BLaER1 treated with 17β-estradiol and CSF1 and Interleukin-3, amounts not matched to agents 10 nM and 100 nM (cell line): ENCODE measurements around the gene ARHGAP4.

Source experiments
- H3K27ac ChIP-seq, 11 experiments: shearing (Covaris generic); formaldehyde crosslinking; 2 replicates each; pipeline ENCODE4 v1.8.1; 2022
- H3K27me3 ChIP-seq, 11 experiments: shearing (Covaris generic); formaldehyde crosslinking; 2 replicates each; pipeline ENCODE4 v1.8.1; 2022
- H3K36me3 ChIP-seq, 11 experiments: shearing (Covaris generic); formaldehyde crosslinking; 2 replicates each; pipeline ENCODE4 v1.8.1; 2022
- H3K4me1 ChIP-seq, 10 experiments: shearing (Covaris generic); formaldehyde crosslinking; 2 replicates each; pipeline ENCODE4 v1.8.1; 2022
- H3K4me2 ChIP-seq, 11 experiments: shearing (Covaris generic); formaldehyde crosslinking; 2 replicates each; pipeline ENCODE4 v1.8.1; 2022
- H3K4me3 ChIP-seq, 10 experiments: shearing (Covaris generic); formaldehyde crosslinking; 2 replicates each; pipeline ENCODE4 v1.8.1; 2022
- H3K9ac ChIP-seq, 11 experiments: shearing (Covaris generic); formaldehyde crosslinking; 2 replicates each; pipeline ENCODE4 v1.8.1; 2022
- H3K9me3 ChIP-seq, 11 experiments: shearing (Covaris generic); formaldehyde crosslinking; replicated peaks in 1 of 11; 2 replicates each; pipeline ENCODE4 v1.8.1; 2022
- H4K20me1 ChIP-seq, 11 experiments: shearing (Covaris generic); formaldehyde crosslinking; 2 replicates each; pipeline ENCODE4 v1.8.1; 2022
- Cebpa-rat ChIP-seq, 11 experiments: shearing (Covaris generic); IDR thresholded peaks; 2 replicates each; pipeline ENCODE4 v1.8.1; 2022

Gene ARHGAP4

GRCh38 chrX:153866302-153867019, 59.6 kb downstream of the ARHGAP4 start:
- peaks cover 0 to 36% (median 25%) of the 10 kb centered on the region in 10 experiments; a peak in 14 of 20 replicates for H3K4me1 ChIP-seq
- no peak overlapping the region for H3K4me3 ChIP-seq
- H4K20me1 ChIP-seq, result peaks cover 0 to 60% (median 13%) of the 10 kb centered on the region in 11 experiments; a peak in 14 of 22 replicates
- no peak overlapping the region for H3K27ac ChIP-seq
- no peak for TF ChIP-seq Cebpa-rat (IDR thresholded peaks at IDR 0.05)
- peaks cover 0 to 12% (median 0%) of the 10 kb centered on the region in 11 experiments; a peak in 4 of 22 replicates for H3K9me3 ChIP-seq
- H3K27me3 ChIP-seq, result peaks cover 31 to 97% (median 87%) of the 10 kb centered on the region in 11 experiments
- no peak overlapping the region for H3K4me2 ChIP-seq
- H3K9ac ChIP-seq, result no peak overlapping the region
- peaks cover 0 to 43% (median 0%) of the 10 kb centered on the region in 11 experiments; a peak in 4 of 22 replicates for H3K36me3 ChIP-seq

- H3K27ac ChIP-seq, result no peak overlapping the region
- no peak overlapping the region for H3K9ac ChIP-seq
- TF ChIP-seq Cebpa-rat (IDR thresholded peaks at IDR 0.05), result no peak
- no peak overlapping the region for H3K4me3 ChIP-seq
- peaks cover 0 to 12% (median 0%) of the 10 kb centered on the region in 11 experiments; a peak in 4 of 22 replicates for H3K9me3 ChIP-seq
- peaks cover 0 to 59% (median 14%) of the 10 kb centered on the region in 11 experiments; a peak in 14 of 22 replicates for H4K20me1 ChIP-seq
- H3K36me3 ChIP-seq, result peaks cover 0 to 41% (median 0%) of the 10 kb centered on the region in 11 experiments; a peak in 4 of 22 replicates
- H3K4me1 ChIP-seq, result peaks cover 0 to 42% (median 30%) of the 10 kb centered on the region in 10 experiments; a peak in 14 of 20 replicates
- H3K4me2 ChIP-seq, result no peak overlapping the region
- peaks cover 39 to 100% (median 94%) of the 10 kb centered on the region in 11 experiments for H3K27me3 ChIP-seq
Observed at GRCh38 chrX:153865685-153866084, 60.4 kb downstream of the ARHGAP4 start.

- Histone ChIP-seq H3K9me3 (peaks cover 0 to 12% (median 0%) of the 10 kb centered on the region in 11 experiments; a peak in 4 of 22 replicates), H3K4me3 (no peak overlapping the region), H3K27me3 (peaks cover 40 to 97% (median 91%) of the 10 kb centered on the region in 11 experiments), H3K36me3 (peaks cover 0 to 38% (median 0%) of the 10 kb centered on the region in 11 experiments; a peak in 4 of 22 replicates), H3K4me2 (peak overlapping the region in 1 of 11 experiments; percentile 50; a peak in 1 of 22 replicates), H3K27ac (no peak overlapping the region), H3K4me1 (peaks cover 0 to 38% (median 29%) of the 10 kb centered on the region in 10 experiments; a peak in 14 of 20 replicates), H3K9ac (no peak overlapping the region), H4K20me1 (peaks cover 0 to 54% (median 14%) of the 10 kb centered on the region in 11 experiments; a peak in 14 of 22 replicates)
- TF ChIP-seq Cebpa-rat (IDR thresholded peaks at IDR 0.05), result no peak
Observed at GRCh38 chrX:153865321-153865580, 60.8 kb downstream of the ARHGAP4 start.

GRCh38 chrX:153864561-153865320, 61.3 kb downstream of the ARHGAP4 start:
- peak overlapping the region in 7 of 11 experiments; percentile 23 to 62 (median 50); a peak in 9 of 22 replicates for H3K4me2 ChIP-seq
- TF ChIP-seq Cebpa-rat (IDR thresholded peaks at IDR 0.05), result no peak
- no peak overlapping the region for H3K4me3 ChIP-seq
- peaks cover 0 to 34% (median 27%) of the 10 kb centered on the region in 10 experiments; a peak in 14 of 20 replicates for H3K4me1 ChIP-seq
- H3K36me3 ChIP-seq, result peaks cover 0 to 34% (median 0%) of the 10 kb centered on the region in 11 experiments; a peak in 4 of 22 replicates
- no peak overlapping the region for H3K27ac ChIP-seq
- H3K9ac ChIP-seq, result no peak overlapping the region
- H4K20me1 ChIP-seq, result peaks cover 0 to 54% (median 14%) of the 10 kb centered on the region in 11 experiments; a peak in 13 of 22 replicates
- peaks cover 45 to 97% (median 91%) of the 10 kb centered on the region in 11 experiments for H3K27me3 ChIP-seq
- H3K9me3 ChIP-seq, result peaks cover 0 to 12% (median 0%) of the 10 kb centered on the region in 11 experiments; a peak in 4 of 22 replicates

- Histone ChIP-seq H3K27ac (no peak overlapping the region), H3K36me3 (peaks cover 0 to 28% (median 0%) of the 10 kb centered on the region in 11 experiments; a peak in 3 of 22 replicates), H3K9ac (no peak overlapping the region), H3K27me3 (peaks cover 45 to 96% (median 91%) of the 10 kb centered on the region in 11 experiments), H3K4me3 (no peak overlapping the region), H4K20me1 (peaks cover 0 to 47% (median 14%) of the 10 kb centered on the region in 11 experiments; a peak in 13 of 22 replicates), H3K4me2 (peak overlapping the region in 8 of 11 experiments; percentile 26 to 62 (median 49); a peak in 11 of 22 replicates), H3K4me1 (peaks cover 0 to 34% (median 27%) of the 10 kb centered on the region in 10 experiments; a peak in 14 of 20 replicates), H3K9me3 (peaks cover 0 to 15% (median 0%) of the 10 kb centered on the region in 11 experiments; a peak in 4 of 22 replicates)
- TF ChIP-seq Cebpa-rat (IDR thresholded peaks at IDR 0.05), result no peak
Observed at GRCh38 chrX:153864101-153864500, 62.0 kb downstream of the ARHGAP4 start.

GRCh38 chrX:153863251-153863991, 62.6 kb downstream of the ARHGAP4 start:
- peaks cover 0 to 20% (median 2%) of the 10 kb centered on the region in 11 experiments; a peak in 9 of 22 replicates for H3K9me3 ChIP-seq
- peaks cover 0 to 24% (median 0%) of the 10 kb centered on the region in 11 experiments; a peak in 3 of 22 replicates for H3K36me3 ChIP-seq
- H3K9ac ChIP-seq, result no peak overlapping the region
- H3K27ac ChIP-seq, result no peak overlapping the region
- peaks cover 0 to 40% (median 14%) of the 10 kb centered on the region in 11 experiments; a peak in 12 of 22 replicates for H4K20me1 ChIP-seq
- peak overlapping the region in 8 of 11 experiments; percentile 26 to 62 (median 49); a peak in 11 of 22 replicates for H3K4me2 ChIP-seq
- TF ChIP-seq Cebpa-rat (IDR thresholded peaks at IDR 0.05), result no peak
- no peak overlapping the region for H3K4me3 ChIP-seq
- peaks cover 47 to 96% (median 91%) of the 10 kb centered on the region in 11 experiments for H3K27me3 ChIP-seq
- peaks cover 0 to 34% (median 27%) of the 10 kb centered on the region in 10 experiments; a peak in 14 of 20 replicates for H3K4me1 ChIP-seq

- Histone ChIP-seq H3K27ac (no peak overlapping the region), H3K4me2 (peak overlapping the region in 7 of 11 experiments; percentile 26 to 62 (median 50); a peak in 11 of 22 replicates), H3K9me3 (peaks cover 0 to 28% (median 10%) of the 10 kb centered on the region in 11 experiments; a peak in 12 of 22 replicates), H3K4me3 (no peak overlapping the region), H3K9ac (no peak overlapping the region), H3K36me3 (peaks cover 0 to 18% (median 0%) of the 10 kb centered on the region in 11 experiments; a peak in 3 of 22 replicates), H3K27me3 (peaks cover 55 to 97% (median 93%) of the 10 kb centered on the region in 11 experiments), H3K4me1 (peaks cover 0 to 38% (median 29%) of the 10 kb centered on the region in 10 experiments; a peak in 14 of 20 replicates), H4K20me1 (peaks cover 0 to 45% (median 14%) of the 10 kb centered on the region in 11 experiments; a peak in 12 of 22 replicates)
- no peak for TF ChIP-seq Cebpa-rat (IDR thresholded peaks at IDR 0.05)
Observed at GRCh38 chrX:153862369-153863250, 63.5 kb downstream of the ARHGAP4 start.
